Activated CD8-positive, alpha-beta memory T cell treated with anti-CD3 and anti-CD28 coated beads for 1 hour (primary cell): ENCODE measurements around the gene THSD4.

ENCODE experiments used
- DNase-seq, 2 donors: peaks; one replicate each; pipeline ENCODE4 v3.0.0-alpha.2; 2020; ENCODE audit warnings: low read depth in 1 of 2; ENCODE audit errors: extremely low read depth in 1 of 2

The THSD4 gene

DNA sequence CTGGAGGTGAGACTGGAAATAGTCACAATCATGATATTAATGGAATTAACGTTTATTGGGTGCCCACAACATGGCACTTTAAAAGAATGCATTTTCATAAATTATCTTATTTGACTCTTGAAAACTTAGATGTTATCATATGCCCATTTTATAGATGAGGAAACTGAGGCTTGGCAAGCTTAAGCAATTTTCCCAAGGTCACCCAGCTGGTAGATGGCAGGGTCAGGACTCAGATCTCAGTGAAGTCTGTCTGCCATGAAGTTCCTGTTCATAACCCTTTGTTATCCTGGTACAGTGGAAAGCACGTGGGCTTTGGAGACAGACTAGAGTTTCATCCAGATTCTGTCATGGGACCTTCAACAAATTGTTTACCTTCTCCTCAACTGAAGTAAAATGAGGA, 520.5 kb downstream of the THSD4 start:
- no peak for DNase-seq

GRCh38 chr15:71638876-71639275, 523.6 kb downstream of the THSD4 start:
- no peak for DNase-seq

DNA sequence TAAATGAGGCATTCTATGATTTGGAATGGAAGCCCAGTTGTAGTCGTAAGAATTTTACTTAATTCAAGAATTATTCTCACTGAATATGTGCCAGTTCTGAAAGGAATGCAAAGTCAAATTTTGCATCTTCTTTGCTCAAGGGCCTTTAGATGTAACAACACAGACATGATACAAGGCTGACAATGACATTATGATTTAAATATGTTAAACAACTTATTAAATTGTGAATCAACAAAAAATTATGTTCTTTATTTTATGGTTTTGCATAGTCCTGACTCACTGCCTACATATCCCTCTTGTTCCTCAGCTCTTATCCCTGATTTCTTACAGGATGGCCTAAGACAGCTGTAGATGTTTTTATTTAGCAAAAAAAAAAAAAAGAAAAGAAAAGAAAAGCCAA, 524.2 kb downstream of the THSD4 start:
- no peak for DNase-seq

GRCh38 chr15:71643918-71644317, 528.6 kb downstream of the THSD4 start:
- DNase-seq, result no peak

GRCh38 chr15:71646767-71647486, 531.7 kb downstream of the THSD4 start:
- no peak for DNase-seq

GRCh38 chr15:71647487-71647808, 532.2 kb downstream of the THSD4 start:
- DNase-seq, result no peak

GRCh38 chr15:71648095-71648494, 532.8 kb downstream of the THSD4 start:
- DNase-seq, result no peak

GRCh38 chr15:71649894-71650293, 534.6 kb downstream of the THSD4 start:
- no peak for DNase-seq

GRCh38 chr15:71650603-71651002, 535.3 kb downstream of the THSD4 start:
- DNase-seq, result no peak

GRCh38 chr15:71651750-71652186, 536.5 kb downstream of the THSD4 start:
- no peak for DNase-seq

DNA sequence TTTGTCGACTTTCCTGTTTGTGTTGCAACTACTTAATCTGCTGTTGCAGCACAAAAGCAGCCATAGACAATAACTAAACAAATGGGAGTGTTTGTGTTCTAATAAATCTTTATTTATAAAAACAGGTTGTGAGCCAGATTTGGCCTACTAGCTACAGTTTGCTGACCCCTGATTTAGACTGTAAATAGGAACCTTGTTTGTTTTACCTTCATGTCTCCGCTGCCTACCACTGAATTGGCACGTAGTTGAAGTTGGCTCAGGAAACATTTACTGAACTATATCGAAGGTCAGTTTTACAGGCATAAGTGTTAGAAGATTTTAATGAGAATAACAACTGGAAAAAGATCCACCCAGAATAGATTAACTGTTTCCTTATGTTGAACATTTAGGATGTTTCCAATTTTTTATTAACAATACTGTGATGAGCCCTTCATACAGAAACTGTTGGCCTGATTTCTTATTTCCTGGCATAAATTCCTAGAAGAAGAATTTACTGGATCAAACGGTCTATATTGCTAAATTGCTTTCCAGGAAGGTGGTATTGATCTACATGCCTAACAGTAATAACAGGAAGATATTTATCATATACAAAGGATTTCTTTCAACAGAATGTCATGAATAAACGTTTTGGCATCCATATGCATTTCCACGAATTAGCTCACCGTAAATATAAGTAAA, 538.9 kb downstream of the THSD4 start:
- DNase-seq, result no peak

DNA sequence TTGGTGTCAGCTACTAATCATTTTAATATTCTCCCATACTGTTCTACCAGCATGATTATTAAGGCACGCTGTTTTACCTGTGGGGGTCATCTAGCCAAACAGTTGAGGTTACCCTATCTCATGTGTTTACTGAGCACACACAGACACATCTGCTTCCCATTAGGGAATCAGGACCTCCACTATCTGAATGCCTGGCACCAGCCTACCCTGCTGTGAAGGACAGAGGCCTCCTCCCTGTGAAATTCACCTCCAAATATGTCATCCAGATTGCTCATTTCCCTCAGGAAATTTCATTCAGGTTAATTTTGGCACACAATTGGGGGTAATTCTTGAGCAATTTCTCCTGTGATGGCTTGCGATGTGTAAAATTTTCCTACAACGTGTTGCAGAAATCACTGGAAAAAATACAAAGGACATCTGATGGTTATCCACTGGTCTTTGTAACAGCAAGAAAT, 539.5 kb downstream of the THSD4 start:
- DNase-seq, result no peak

DNA sequence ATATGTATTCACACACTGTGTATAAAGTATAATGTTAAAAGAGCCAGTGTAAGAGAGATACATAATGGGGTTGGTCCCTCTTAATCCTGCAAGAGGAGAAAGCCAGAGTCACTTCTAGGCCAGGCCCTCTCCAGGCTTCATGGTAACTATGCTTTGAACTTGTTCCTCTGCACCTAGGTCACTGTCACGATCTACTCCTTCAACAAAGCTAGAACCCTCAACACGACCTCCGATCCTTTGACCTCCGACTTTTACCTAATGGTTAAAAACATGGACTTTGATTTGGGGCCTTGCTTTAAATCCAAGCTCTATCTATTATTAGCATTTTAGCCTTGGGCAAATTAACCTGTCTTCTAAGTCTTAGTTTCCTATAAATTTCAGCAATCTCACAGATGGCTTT, 541.2 kb downstream of the THSD4 start:
- no peak for DNase-seq

- DNase-seq, result no peak
Observed at GRCh38 chr15:71657141-71657540, 541.9 kb downstream of the THSD4 start.

GRCh38 chr15:71658036-71658435, 542.8 kb downstream of the THSD4 start:
- no peak for DNase-seq

GRCh38 chr15:71658827-71659729, 543.8 kb downstream of the THSD4 start:
- no peak for DNase-seq

- DNase-seq, result no peak
Observed at GRCh38 chr15:71659730-71660067, 544.4 kb downstream of the THSD4 start.

DNA sequence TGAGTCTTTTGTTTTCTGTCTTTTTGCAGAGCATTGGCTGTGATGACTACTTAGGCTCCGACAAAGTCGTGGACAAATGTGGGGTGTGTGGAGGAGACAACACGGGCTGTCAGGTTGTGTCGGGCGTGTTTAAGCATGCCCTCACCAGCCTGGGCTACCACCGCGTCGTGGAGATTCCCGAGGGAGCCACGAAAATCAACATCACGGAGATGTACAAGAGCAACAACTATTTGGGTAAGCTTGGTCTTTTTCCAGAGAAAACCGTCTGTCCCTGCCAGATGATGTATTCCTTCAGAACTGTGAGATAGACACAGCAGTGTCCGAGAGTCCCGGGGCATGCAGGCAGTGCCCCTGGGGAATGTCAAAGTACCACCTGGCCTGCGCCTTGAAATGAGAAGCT, 545.2 kb downstream of the THSD4 start:
- DNase-seq, result no peak

- DNase-seq, result no peak
Observed at GRCh38 chr15:71662306-71662705, 547.0 kb downstream of the THSD4 start.

DNA sequence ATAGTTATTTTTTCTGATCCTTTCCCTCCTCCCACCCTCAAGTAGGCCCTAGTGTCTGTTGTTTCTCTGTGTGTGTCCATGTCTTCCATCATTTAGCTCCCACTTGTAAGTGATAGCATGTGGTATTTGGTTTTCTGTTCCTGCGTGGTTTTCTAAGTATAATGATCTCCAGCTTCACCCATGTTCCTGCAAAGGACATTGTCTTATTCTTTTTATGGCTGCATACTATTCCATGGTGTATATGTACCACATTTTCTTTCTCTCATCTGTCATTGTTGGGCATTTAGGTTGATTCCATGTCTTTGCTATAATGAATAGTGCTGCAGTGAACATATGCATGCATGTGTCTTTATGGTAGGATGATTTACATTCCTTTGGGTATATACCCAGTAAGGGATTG, 549.4 kb downstream of the THSD4 start:
- no peak for DNase-seq

DNA sequence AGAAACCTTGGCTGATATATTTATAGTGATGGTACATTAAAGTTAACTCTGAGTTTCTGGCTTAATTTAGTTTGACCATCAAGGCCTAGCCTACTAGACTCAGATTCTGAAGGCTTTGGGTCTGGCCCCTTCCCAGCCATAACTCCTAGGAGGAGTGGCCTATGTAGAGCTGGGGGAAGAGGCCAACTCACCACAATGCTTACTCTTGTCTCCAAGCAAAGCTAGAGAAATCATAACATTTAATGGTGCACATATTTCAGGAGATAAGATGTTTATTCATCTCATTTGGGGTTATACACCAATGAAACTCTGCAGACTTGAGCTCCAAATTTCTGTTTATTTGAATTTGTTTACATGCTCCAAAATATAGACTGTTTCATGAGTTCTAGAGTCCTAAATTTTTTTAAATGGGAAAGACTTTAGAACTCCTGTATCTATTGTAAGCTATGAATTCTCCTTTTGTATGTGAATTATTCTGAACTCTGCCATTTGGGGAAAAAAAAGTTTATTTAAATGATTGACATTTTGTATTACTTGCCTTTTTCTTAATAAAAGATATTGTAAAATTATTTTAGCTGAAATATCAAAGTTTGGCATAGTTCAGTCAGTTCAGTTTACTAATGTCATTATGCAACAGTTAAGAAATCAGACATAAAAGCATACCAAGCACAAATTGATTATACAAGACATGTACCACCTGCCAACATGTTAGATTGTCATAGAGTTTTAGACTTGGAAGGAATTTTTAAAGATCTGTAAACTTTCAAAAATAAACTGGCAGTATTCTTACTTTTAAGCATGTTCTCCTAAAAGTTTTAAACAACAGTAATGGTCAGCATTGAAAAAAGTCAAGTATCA, 551.7 kb downstream of the THSD4 start:
- no peak for DNase-seq
